Heart left ventricle (tissue), 13 donors: ENCODE results near the gene KDM1B.

Experiments
- CTCF ChIP-seq, 12 donors: fragments of 200-600 bp; sonication (generic) in 4 of 12; IDR thresholded peaks; one replicate each; pipeline versions ENCODE4 v1.5.0 to v1.8.0; 2018 to 2022; ENCODE audit warnings: antibody characterized with exemption in 12 of 12, mild to moderate bottlenecking in 5 of 12
- POLR2A ChIP-seq, 2 donors: fragments of 450-650 bp; IDR thresholded peaks; one replicate each; pipeline ENCODE4 v1.6.1; 2017; ENCODE audit warnings: antibody characterized with exemption in 2 of 2, mild to moderate bottlenecking in 2 of 2, moderate library complexity in 2 of 2
- donor health status: ischemic (EF 13 %, LVEDD 7.1; RV severe dilation, severe dysfunction).
- donor health status: DM: no; HTN: yes; CAD: no.
- donor health status: DM: no; HTN: no; CAD: no.
- donor health status: ischemic (EF 25% LVEDD 6.9; RV normal size, moderate dysfunction).
- donor health status: ischemic (EF 25% LVEDD 5.7; RV mildly dilated, moderate dysfunction).
- donor health status: ischemic (EF 35%, LVEDD 5.7; RV mildly dilated, moderate dysfunction).
- donor health status: nonischemic (EF 11% LVEDD 7.7; RV severe dilation, severe dysfunction).
- donor health status: DM: yes; HTN: yes; CAD: no.
- donor health status: PGD.
- donor health status: ischemic (EF 29% LVEDD 5.4; RV normal size, mild dysfunction).
- donor health status: nonischemic (EF 23%, LVEDD 6.1; RV moderate dilation, normal function).

DNA sequence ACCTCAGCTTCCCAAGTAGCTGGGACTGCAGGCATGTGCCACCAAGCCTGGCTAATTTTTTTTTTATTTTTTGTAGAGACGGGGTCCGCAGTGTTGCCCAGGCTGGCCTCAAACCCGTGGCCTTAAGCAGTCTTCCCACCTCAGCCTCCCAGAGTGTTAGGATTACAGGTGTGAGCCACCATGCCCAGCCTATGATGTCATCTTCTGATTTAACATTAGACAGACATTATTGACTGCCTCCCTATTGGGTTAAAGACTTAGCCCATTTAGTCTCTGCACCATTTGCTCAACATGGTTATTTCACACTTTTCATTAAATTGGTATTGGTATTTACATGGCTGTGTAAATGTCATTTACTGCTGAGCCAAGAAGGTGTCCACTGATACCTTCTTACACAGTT lies 63.0 kb downstream of the KDM1B start:
- TF ChIP-seq CTCF (IDR thresholded peaks at IDR 0.05): no peak
- TF ChIP-seq POLR2A (IDR thresholded peaks at IDR 0.05): no peak
